Erythroblast (primary cell): Measurements from ENCODE around the gene ACOT4.
"Not testable (repeated sequence)": the region's sequence is repeated elsewhere in the genome, so short reads cannot be mapped to it uniquely, and the experiment has no call there.

ENCODE experiments used
- DNase-seq, 2 experiments: peaks; one replicate each; lab custom pipeline; 2025; lab: John Stamatoyannopoulos, UW
- GATA1 ChIP-seq: IDR thresholded peaks from 2 replicates; pipeline ENCODE4 v1.6.1; 2011; ENCODE audit warnings: low read depth, mild to moderate bottlenecking, control low read depth, low read length, moderate library complexity
- POLR2A ChIP-seq: IDR thresholded peaks from 2 replicates; pipeline ENCODE4 v1.6.1; 2011; ENCODE audit warnings: mild to moderate bottlenecking, low read length

The ACOT4 gene

DNA sequence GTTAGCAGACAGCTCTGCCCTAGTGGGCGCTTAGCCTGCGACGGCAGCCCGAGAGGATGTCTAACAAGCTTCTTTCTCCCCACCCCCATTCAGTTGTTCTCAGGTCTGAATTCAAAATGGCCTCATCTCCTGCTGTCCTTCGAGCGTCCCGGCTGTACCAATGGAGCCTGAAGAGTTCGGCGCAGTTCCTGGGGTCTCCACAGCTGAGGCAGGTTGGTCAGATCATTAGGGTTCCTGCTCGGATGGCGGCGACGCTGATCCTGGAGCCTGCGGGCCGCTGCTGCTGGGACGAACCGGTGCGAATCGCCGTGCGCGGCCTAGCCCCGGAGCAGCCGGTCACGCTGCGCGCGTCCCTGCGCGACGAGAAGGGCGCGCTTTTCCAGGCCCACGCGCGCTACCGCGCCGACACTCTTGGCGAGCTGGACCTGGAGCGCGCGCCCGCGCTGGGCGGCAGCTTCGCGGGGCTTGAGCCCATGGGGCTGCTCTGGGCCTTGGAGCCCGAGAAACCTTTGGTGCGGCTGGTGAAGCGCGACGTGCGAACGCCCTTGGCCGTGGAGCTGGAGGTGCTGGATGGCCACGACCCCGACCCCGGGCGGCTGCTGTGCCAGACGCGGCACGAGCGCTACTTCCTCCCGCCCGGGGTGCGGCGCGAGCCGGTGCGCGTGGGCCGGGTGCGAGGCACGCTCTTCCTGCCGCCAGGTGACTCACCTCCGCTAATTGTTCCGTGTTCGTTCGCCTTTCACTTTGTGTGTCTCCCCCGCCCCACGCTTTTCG, 22.3 kb upstream of the ACOT4 start, which contains the start of gene ACOT2:
Gene ACOT2 (plus strand): TSS at position 29 of the 774 bp plus-strand sequence. CDS start 28 bp downstream, at position 57.
- TF ChIP-seq POLR2A, result peak; percentile 82
- DNase-seq, result peak; percentile 72 to 85

DNA sequence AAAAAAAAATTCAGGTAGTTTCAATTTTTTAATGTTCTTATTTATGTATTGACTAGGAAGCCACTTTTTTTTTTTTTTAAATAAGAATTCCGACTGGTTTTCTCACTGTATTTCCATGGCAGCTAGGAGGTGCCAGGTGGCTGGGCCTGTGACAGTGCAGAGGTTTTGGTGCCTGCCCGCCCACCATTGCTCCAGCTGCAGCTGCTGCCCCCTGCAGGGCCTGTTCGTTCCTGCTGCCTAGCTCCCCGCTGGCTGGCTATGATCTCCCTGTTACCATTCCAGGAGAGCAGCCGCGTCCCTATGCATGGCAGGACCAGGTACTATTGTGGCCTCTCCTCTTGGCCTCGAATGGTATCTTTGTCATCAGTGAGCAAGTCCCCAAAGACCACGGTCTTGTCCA, 20.8 kb upstream of the ACOT4 start:
- DNase-seq, result peak; percentile 58 to 70

DNA sequence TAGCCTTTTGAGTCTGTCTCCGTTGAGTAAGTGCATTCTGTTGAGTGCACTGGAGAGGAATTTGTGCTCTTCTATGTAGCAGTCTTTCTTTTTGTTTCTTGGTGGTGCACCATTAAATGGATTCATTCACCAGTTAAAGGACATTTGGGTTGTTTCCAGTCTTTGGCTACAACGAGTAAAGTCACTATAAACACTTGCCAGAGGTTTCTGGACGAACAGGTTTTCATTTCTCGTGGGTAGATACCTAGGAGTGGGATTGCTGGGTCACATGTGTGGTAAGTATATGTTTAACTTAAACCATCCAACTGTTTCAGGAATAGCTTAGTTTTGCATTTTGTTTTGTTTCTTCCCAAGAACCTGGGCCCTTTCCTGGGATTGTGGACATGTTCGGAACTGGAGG, 18.6 kb upstream of the ACOT4 start:
- DNase-seq, result not testable (repeated sequence)

DNA sequence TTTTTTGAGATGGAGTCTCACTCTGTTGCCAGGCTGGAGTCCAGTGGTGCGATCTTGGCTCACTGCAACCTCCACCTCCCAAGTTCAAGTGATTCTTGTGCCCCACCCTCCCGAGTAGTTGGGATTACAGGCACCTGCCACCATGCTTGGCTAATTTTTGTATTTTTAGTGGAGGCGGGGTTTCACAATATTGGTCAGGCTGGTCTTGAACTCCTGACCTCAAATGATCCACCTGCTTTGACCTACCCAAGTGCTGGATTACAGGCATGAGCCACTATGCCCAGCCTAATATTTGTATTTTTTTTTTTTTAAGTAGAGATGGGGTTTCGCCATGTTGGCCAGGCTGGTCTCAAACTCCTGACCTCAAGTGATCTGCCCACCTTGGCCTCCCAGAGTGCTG, 17.9 kb upstream of the ACOT4 start:
- not testable (repeated sequence) for DNase-seq

DNA sequence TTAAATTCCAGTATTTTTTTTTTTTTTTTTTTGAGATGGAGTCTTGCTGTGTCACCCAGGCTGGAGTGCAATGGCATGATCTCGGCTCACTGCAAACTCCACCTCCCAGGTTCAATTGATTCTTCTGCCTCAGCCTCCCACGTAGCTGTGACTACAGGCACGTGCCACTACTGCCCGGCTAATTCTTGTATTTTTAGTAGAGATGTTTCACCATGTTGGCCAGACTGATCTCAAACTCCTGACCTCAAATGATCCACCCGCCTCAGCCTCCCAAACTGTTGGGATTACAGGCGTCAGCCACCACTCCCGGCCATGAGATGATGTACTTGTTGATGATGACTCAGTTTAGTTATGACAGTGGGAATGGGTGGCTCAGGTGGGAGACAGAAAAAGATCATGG, 17.4 kb upstream of the ACOT4 start:
- DNase-seq, result not testable (repeated sequence)

DNA sequence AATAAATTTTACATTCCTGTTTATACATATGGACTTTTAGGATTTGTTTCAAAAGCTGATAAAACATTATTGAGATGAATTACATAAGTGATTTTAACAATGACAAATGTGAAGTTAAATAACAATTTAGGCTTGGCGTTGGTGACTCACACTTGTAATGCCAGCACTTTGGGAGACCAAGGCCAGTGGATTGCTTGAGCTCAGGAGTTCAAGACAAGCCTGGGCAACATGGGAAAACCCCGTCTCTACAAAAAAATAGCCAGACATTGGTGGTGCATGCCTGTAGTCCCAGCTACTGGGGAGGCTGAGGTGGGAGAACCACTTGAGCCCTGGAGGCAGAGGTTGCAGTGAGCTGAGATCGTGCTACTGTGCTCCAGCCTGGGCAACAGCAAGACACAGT, 15.3 kb upstream of the ACOT4 start:
- no peak for DNase-seq
- TF ChIP-seq POLR2A (no peak), GATA1 (no peak)

DNA sequence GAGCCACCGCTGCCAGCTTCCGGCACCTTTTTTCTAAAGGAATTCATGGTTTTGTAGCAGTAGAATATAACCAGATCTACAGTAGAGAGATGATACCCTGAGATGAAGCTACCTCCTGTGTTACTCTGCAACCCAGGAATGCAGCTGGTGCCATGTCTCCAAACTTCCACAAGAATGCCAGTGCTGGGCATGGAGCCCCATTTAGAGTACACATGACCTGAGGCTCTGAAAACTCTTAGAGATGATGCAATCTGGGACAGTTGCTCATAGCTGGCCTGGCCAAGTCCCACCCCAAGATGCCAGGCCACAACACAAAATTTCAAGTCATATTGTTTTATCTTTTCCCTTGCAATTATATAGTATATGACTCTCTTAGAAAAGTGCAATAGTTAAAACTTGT, 14.5 kb upstream of the ACOT4 start:
- not testable (repeated sequence) for DNase-seq

DNA sequence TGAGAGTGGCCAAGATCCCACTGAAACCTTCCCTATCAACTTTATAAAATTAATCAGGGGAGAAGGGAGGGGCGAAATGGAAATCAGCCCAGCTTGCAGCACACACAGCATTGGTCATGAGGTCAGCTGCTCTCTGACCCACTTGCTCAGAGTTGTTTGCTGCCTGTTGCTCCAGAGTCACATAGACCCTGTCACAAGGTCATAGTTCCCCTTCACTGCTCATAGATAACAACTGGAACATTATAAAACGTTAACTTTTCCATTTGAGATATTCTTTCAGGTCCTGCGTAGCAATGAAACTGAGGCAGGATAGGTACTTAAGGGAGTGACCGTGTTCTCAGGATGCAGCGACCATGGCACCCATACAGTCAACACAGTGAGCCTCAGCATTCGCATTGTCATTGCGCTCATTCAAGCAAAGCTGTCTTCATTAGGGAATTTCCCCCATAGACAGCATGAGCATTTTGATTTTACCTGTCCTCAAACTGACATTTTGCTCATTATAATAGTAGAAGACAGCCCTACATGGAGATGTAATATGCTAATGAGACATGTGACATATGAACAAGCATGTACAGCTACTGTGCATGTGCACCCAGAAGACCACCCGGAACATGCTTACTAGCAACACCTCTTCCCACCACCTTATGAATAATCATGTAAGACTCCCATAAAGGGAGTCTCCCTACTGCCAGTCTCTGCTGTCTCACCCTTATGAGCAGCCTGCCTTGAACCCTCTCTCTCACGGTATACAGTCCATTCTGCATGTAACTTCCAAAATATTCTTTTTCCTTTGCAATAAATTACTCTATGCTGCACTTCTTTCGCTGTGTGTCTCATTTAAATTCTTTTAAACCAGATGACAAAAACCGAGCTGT, 9.3 kb upstream of the ACOT4 start:
- DNase-seq, result not testable (repeated sequence)

DNA sequence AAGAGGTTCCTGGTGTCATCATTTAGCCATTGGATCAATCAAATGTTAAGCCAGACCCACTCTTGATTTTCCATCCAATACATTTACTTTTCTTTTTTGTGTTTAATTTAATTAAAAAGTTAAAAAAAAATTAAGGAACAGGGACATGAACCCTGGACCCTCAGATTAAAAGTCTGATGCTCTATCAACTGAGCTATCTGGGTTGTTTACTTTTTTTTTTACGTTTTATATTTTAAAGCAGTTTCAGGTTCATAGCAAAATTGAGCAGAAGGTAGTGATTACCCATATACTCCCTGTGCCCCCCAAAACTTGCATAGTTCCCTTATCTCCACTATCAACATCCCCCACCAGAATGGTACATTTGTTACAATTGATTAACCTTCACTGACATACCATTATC, 3.0 kb upstream of the ACOT4 start:
- DNase-seq, result no peak
- no peak for TF ChIP-seq POLR2A
- TF ChIP-seq GATA1, result no peak

DNA sequence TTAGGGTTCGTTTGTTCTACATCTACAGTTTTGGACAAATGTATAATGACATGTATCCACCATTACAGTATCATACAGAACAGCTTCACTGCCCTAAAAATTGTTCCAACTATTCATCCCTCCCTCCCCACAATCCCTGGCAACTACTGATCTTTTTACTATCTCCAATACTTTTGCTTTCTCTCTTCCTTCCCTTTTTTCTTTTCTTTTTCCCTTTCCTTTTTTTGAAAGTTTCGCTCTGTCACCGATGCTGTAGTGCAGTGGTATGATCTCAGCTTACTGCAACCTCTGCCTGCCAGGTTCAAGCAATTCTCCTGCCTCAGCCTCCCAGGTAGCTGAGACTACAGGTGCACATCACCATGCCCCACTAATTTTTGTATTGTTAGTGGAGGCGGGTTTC, 2.6 kb upstream of the ACOT4 start:
- no peak for TF ChIP-seq GATA1
- TF ChIP-seq POLR2A, result no peak
- no peak for DNase-seq

DNA sequence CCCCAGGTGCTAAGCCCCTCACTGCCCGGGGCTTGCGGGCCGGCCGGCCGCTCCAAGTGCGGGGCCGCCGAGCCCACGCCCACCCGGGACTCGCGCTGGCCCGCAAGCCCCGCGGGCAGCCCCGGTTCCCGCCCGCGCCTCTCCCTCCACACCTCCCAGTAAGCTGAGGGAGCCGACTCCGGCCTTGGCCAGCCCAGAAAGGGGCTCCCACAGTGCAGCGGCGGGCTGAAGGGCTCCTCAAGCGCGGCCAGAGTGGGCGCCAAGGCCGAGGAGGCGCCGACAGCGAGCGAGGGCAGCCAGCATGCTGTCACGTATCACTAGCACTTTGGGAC, 1.0 kb upstream of the ACOT4 start:
- DNase-seq, result not testable (repeated sequence)

DNA sequence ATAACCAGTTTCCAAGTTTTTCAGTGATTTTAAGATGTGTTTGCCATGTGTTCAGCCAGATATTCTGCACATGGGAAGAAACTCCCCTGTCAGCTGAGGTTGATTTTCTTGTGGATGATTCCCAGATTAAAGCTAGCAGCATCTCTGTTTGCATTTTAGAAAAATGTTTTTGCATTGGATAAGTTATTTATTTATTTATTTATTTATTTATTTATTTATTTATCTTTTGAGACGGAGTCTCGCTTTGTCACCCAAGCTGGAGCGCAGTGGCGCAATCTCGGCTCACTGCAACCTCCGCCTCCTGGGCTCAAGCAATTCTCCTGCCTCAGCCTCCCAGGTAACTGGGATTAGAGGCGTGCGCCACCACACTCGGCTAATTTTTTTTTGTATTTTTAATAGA, 2.8 kb downstream of the ACOT4 start:
- no peak for DNase-seq
- TF ChIP-seq GATA1 (no peak), POLR2A (no peak)

DNA sequence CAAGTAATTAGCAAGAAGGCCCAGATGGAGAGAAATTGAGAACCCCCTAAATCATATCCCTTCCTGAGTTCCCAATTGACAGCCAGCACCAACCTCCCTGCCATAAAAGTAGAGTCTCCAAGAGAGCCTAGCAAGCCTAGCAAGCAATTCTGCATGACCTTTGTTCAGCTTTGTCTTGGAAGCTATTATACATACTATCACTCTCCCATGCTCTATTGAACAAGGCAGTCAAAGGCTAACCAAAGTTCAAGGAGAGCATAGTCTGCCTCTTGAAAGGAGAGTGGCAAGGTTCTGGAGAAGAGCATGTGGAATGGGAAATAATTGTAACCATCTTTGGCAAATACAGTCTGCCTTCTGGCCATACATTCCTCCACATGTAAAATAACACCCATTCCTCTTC, 7.8 kb downstream of the ACOT4 start:
- no peak for TF ChIP-seq POLR2A
- no peak for TF ChIP-seq GATA1
- DNase-seq, result no peak

DNA sequence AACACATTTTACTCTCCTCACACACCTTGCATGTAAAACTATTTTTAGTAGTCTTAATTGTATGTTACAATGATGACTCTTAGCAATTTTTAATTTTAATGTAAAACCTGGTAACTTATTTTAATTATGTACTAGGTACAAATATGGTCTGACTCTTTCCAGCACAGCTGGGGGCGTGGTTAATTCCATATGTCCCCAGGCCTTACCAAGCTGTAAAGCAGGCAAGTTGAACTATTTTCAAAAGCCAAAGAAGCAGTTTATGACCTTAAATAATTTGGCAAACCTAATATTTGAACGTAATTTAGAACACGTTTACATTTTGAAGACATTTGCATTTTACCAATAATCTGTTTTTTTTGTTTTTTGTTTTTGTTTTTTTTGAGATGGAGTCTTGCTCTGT, 11.3 kb downstream of the ACOT4 start:
- no peak for TF ChIP-seq POLR2A
- TF ChIP-seq GATA1, result no peak

DNA sequence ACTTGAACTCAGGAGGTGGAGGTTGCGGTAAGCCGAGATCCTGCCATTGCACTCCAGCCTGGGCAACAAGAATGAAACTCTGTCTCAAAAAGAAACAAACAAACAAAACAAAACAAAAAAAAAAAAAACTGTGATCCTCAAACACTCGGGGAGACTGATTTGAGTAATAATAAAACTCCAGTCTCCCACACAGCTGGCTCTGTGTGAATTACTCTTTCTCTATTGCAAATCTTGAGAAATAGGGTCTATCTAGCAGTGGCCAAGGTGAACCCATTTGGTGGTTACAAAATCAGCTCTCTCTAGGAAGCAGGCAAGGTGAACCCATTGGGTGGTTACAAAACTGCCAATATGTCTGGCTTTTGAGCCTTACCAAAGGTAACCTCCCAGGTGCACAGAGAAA, 14.6 kb downstream of the ACOT4 start:
- no peak for DNase-seq
- TF ChIP-seq GATA1, result no peak
- TF ChIP-seq POLR2A, result no peak

More for the DNA sequence above, 11.3 kb downstream of the ACOT4 start:
- no peak for DNase-seq

DNA sequence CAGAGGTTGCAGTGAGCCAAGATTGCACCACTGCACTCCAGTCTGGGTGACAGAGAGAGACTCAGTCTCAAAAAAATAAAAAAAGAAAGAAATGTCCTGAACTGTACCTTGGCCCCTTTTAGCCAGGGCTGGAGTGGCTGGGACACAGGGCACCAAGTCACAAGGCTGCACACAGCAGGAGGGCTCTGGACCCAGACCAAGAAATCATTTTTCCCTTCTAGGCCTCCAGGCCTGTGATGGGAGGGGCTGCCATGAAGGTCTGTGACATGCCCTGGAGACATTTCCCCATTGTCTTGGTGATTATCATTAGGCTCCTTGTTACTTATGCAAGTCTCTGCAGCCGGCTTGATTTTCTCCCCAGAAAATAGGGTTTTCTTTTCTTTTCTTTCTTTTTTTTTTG, 15.6 kb downstream of the ACOT4 start:
- no peak for TF ChIP-seq POLR2A
- TF ChIP-seq GATA1, result no peak
- DNase-seq, result no peak

DNA sequence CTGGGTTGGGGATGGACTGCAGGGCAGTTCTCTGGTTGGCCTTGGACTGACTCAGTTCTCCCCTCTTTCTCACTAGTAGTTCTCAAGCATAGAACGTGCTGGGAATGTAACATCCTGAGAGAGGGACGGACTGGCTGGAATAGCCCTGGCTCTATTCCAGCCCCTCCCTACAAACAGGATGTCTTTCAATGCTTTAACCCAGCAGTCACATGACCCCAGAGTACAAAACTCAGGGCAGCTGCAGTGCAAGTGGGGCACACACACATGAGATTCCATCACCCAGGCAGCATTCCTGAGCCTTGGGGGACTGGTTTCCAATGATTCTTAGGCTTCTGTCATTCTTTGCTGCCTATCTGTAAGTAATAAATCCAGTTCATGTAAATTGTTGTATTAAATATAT, 19.0 kb downstream of the ACOT4 start:
- TF ChIP-seq GATA1 (no peak), POLR2A (no peak)
- DNase-seq, result no peak
